ENCODE data around the gene BICDL2.

DNA sequence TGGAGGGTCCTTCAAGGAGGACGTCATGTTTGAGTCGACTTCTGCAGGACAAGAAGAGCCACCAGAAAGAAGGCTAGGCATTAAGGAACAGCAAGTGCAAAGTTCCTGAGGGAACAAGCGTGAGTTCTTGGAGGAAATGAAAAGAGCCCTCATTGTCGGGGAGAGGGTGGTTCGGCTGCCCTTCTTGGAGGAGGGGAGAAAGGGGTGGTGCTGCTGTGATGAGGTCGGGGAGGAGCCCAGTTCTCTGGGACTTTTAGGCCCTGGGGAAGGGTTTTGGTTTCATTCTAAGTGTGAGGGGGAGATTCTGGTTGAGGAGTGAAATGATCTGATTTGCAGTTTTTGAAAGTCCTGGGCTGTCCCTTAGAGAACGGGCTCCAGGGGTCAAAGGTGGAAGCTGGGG, 4.1 kb downstream of the BICDL2 start:
- no peak for TF ChIP-seq POLR2A (IDR thresholded peaks at IDR 0.05; ENCODE audit: low read depth, low read length)
- no peak for TF ChIP-seq TAF1 (IDR thresholded peaks at IDR 0.05; ENCODE audit: low read depth, low read length)
- no peak for TF ChIP-seq POU2F2 (IDR thresholded peaks at IDR 0.05; ENCODE audit: low read depth, low read length)
- TF ChIP-seq POLR2AphosphoS5 (IDR thresholded peaks at IDR 0.05; ENCODE audit: low read depth, low read length): no peak
